Adrenal gland (tissue), 5 donors: ENCODE data around the gene DEPP1.

Experiments used
- CTCF ChIP-seq, 6 experiments: fragments of 450-650 bp in 4 of 6; fragments of 200-600 bp in 2 of 6; sonication (generic) in 1 of 6; IDR thresholded peaks; 1 replicate in 5 of 6; 2 replicates in 1 of 6; pipeline versions ENCODE4 v1.5.1 to v1.8.0; 2016 to 2021; ENCODE audit warnings: antibody characterized with exemption in 6 of 6, mild to moderate bottlenecking in 2 of 6, moderate library complexity in 1 of 6
- POLR2A ChIP-seq, 2 donors: fragments of 450-650 bp; IDR thresholded peaks; one replicate each; pipeline ENCODE4 v1.6.1; 2017; ENCODE audit warnings: antibody characterized with exemption in 2 of 2, mild to moderate bottlenecking in 2 of 2, moderate library complexity in 1 of 2
- donor health status: DM: no; HTN: no; CAD: no.

GRCh38 chr10:44970812-44971395 is 7.7 kb downstream of the DEPP1 start:
- TF ChIP-seq POLR2A (IDR thresholded peaks at IDR 0.05) (no peak), CTCF (IDR thresholded peaks at IDR 0.05) (no peak)
